KMS-11 (cell line): ENCODE measurements around the gene MEAK7.

Experiments used
- H2AFZ ChIP-seq: fragments of 200-600 bp; sonication (generic); 2 replicates; pipeline ENCODE4 v1.6.1; 2016; ENCODE audit warnings: antibody characterized with exemption, mixed run types, low read depth
- H3K27ac ChIP-seq: fragments of 200-600 bp; sonication (generic); 2 replicates; pipeline ENCODE4 v1.6.1; 2016; ENCODE audit warnings: mild to moderate bottlenecking, mixed run types
- H3K27me3 ChIP-seq: fragments of 200-600 bp; sonication (generic); 2 replicates; pipeline ENCODE4 v1.6.1; 2017; ENCODE audit warnings: mild to moderate bottlenecking, low read depth, mixed run types, moderate library complexity; ENCODE audit not compliant: insufficient read depth
- H3K36me3 ChIP-seq: fragments of 200-600 bp; sonication (generic); 2 replicates; pipeline ENCODE4 v1.6.1; 2017; ENCODE audit warnings: mild to moderate bottlenecking, mixed run types; ENCODE audit not compliant: insufficient read depth
- H3K4me1 ChIP-seq: fragments of 200-600 bp; sonication (generic); 2 replicates; pipeline ENCODE4 v1.6.1; 2016; ENCODE audit warnings: mild to moderate bottlenecking, low read depth, mixed run types; ENCODE audit not compliant: poor library complexity, severe bottlenecking
- H3K4me2 ChIP-seq: fragments of 200-600 bp; sonication (generic); 2 replicates; pipeline ENCODE4 v1.7.0; 2016; ENCODE audit warnings: mild to moderate bottlenecking, mixed run types
- H3K4me3 ChIP-seq: fragments of 200-600 bp; sonication (generic); IDR thresholded peaks from 2 replicates; pipeline ENCODE4 v1.6.1; 2017; ENCODE audit warnings: low read depth, low read length, mixed read lengths; ENCODE audit not compliant: insufficient read depth
- H3K79me2 ChIP-seq: fragments of 200-600 bp; sonication (generic); 2 replicates; pipeline ENCODE4 v1.6.1; 2016; ENCODE audit warnings: low read depth, mixed run types; ENCODE audit not compliant: insufficient read depth
- H3K9ac ChIP-seq: fragments of 200-600 bp; sonication (generic); 2 replicates; pipeline ENCODE4 v1.6.1; 2016; ENCODE audit warnings: mild to moderate bottlenecking, mixed run types
- H4K20me1 ChIP-seq: fragments of 200-600 bp; sonication (generic); 2 replicates; pipeline ENCODE4 v1.6.1; 2016; ENCODE audit warnings: mild to moderate bottlenecking, mixed run types; ENCODE audit not compliant: insufficient read depth
- TF ChIP-seq, protein P1 (sequence below): fragments of 200-600 bp; sonication (generic); conservative IDR thresholded peaks from 2 replicates; pipeline ENCODE4 v1.6.1; 2017; ENCODE audit warnings: low read depth, mild to moderate bottlenecking, antibody characterized with exemption, low read length, moderate library complexity, mixed read lengths

Gene MEAK7

DNA sequence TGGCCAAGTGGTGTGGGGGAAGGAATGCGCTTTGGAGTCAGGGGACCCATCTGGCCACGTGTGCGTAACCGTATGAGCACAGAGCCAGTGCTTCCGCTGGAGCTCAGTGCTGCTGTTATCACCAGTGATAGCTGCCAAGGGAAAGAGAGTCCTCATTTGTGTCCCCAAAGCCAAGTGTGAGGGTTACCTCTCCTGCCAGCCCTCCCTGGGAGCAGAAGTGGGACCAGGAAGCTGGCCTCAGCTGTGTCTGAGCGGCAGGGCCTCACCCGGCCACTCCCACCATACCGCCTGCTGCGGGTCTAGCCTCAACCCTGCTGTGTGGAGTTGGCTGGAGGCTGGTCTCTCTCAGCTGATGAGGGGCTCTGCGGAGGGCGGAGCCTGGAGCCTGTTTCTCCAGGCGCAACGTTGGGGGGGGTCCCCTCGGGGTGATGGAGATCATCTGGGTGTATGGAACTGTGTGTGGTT lies 44.5 kb downstream of the MEAK7 start:
- no peaks in the 10 kb centered on the region for H4K20me1 ChIP-seq
- H3K27ac ChIP-seq, result no peak overlapping the region
- no peak overlapping the region for H3K9ac ChIP-seq
- no peak overlapping the region for H2AFZ ChIP-seq
- H3K36me3 ChIP-seq, result no peaks in the 10 kb centered on the region
- TF ChIP-seq, protein P1, sequence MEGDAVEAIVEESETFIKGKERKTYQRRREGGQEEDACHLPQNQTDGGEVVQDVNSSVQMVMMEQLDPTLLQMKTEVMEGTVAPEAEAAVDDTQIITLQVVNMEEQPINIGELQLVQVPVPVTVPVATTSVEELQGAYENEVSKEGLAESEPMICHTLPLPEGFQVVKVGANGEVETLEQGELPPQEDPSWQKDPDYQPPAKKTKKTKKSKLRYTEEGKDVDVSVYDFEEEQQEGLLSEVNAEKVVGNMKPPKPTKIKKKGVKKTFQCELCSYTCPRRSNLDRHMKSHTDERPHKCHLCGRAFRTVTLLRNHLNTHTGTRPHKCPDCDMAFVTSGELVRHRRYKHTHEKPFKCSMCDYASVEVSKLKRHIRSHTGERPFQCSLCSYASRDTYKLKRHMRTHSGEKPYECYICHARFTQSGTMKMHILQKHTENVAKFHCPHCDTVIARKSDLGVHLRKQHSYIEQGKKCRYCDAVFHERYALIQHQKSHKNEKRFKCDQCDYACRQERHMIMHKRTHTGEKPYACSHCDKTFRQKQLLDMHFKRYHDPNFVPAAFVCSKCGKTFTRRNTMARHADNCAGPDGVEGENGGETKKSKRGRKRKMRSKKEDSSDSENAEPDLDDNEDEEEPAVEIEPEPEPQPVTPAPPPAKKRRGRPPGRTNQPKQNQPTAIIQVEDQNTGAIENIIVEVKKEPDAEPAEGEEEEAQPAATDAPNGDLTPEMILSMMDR, result no peak
- H3K4me1 ChIP-seq, result no peaks in the 10 kb centered on the region
- H3K27me3 ChIP-seq, result no peaks in the 10 kb centered on the region
- H3K4me2 ChIP-seq, result no peak overlapping the region
- H3K4me3 ChIP-seq, result no peak overlapping the region
- no peaks in the 10 kb centered on the region for H3K79me2 ChIP-seq

DNA sequence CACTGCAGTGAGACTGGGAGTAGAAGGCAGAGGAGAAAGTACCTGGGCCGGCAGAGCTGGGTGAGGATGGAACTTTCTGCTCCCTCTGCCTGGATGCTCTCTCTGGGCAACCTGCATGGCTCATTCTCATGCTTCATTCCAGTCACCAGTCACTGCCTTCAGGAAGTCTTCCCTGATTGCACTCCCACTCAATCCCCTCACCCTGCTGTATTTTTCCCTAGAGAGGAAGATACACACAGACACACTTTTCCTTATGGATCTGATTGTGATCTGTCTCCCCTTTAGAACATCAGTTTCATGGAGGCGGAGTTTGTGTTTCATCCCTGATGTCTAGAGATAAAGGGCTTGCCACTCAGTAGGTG lies 44.9 kb downstream of the MEAK7 start:
- H3K9ac ChIP-seq, result no peak overlapping the region
- H3K27me3 ChIP-seq, result no peaks in the 10 kb centered on the region
- H3K4me1 ChIP-seq, result no peaks in the 10 kb centered on the region
- no peaks in the 10 kb centered on the region for H3K79me2 ChIP-seq
- no peaks in the 10 kb centered on the region for H4K20me1 ChIP-seq
- H2AFZ ChIP-seq, result no peak overlapping the region
- no peak overlapping the region for H3K4me3 ChIP-seq
- no peak overlapping the region for H3K4me2 ChIP-seq
- H3K27ac ChIP-seq, result no peak overlapping the region
- TF ChIP-seq, protein P1, result no peak
- no peaks in the 10 kb centered on the region for H3K36me3 ChIP-seq

DNA sequence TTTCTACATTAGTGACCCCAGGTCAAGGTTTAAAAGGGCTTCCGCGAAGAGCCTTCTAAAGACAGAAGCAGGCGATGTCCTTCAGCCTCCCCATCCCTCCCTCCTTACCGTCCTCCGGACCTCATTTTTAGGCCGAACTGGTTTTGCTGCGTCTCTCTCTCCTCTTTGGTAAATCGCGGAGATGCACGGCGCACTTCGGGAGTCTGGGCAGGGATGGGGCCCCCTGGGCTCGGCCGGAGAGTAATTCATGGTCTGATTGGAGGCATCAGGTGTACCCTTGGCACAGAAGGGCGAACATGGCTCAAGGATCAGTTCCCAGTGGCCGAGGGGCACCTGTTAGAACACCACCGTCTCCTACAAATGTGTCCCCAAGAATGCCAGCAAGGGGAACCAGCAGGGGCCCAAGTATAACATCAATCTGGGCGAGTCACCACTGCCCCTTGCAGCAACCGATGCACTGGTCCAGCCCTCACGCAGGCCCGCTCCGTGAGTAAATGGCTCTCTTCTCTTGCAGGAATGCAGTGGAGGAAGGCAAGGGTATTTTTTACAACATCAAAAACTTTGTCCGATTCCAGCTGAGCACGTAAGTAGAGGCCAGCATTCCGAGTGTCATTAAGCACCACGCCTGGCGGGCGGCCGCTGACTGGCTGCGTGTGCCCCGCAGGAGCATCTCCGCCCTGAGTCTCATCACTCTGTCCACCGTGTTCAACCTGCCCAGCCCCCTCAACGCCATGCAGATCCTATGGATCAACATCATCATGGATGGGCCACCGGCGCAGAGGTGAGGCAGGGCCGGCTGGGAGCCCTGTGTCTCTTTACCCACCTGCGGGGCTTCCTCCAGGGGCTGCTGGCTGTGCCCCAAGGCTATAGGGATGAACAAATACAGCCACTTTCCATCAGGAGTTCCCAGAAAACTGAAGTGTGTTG lies 45.6 kb downstream of the MEAK7 start:
- Histone ChIP-seq H4K20me1 (no peaks in the 10 kb centered on the region), H3K36me3 (no peaks in the 10 kb centered on the region), H3K4me2 (no peak overlapping the region), H3K27me3 (no peaks in the 10 kb centered on the region), H3K79me2 (no peaks in the 10 kb centered on the region), H3K9ac (no peak overlapping the region), H2AFZ (no peak overlapping the region), H3K4me1 (no peaks in the 10 kb centered on the region), H3K4me3 (no peak overlapping the region), H3K27ac (no peak overlapping the region)
- TF ChIP-seq, protein P1, result no peak

DNA sequence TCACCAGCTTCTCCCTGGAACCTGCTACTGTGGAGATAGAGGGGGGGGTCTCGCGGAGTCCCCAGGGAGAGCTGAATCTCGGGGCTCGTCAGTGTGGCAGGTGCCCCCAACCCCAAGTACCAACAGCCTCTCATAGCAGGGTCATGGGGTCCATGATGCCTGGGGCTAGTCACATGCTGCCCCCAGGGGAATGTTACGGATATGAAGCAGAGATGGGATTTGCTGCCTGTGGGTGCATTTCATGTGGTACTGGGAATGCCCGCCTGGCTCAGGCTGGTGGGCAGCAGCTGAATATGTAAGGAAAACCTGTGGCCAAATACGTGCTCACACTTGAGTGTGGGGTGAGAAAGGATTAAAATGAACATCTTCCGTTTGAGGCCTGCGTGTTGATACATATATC lies 49.4 kb downstream of the MEAK7 start:
- Histone ChIP-seq H3K4me1 (no peaks in the 10 kb centered on the region), H3K27ac (no peak overlapping the region), H3K4me3 (no peak overlapping the region), H3K27me3 (no peaks in the 10 kb centered on the region), H3K36me3 (no peaks in the 10 kb centered on the region), H3K79me2 (no peaks in the 10 kb centered on the region), H3K4me2 (no peak overlapping the region), H2AFZ (no peak overlapping the region), H4K20me1 (no peaks in the 10 kb centered on the region), H3K9ac (no peak overlapping the region)
- TF ChIP-seq, protein P1, result no peak
